ENCODE data around the gene ADAMTS13.
A peak's percentile ranks its signal among the peaks of the same experiment; 100 is the strongest.
"Not testable (repeated sequence)": the region's sequence is repeated elsewhere in the genome, so short reads cannot be mapped to it uniquely, and the experiment has no call there.

The ADAMTS13 gene

GRCh38 chr9:133421615-133422542 is at the start of gene ADAMTS13:
ADAMTS13 (plus strand) TSS chr9:133422367; CDS start chr9:133422444, 77 bp downstream.
- no peak for DNase-seq

- no peak for DNase-seq
These were observed 47.5 kb upstream of the ADAMTS13 start for GRCh38 chr9:133374612-133375115.

- peak; percentile 43 for DNase-seq
These were observed 46.9 kb upstream of the ADAMTS13 start for GRCh38 chr9:133375116-133375723.

GRCh38 chr9:133375724-133376654 is 46.2 kb upstream of the ADAMTS13 start, which contains the start of the genes STKLD1 and SURF4:
STKLD1 (plus strand) TSS chr9:133376366; CDS start chr9:133376474, 108 bp downstream.
SURF4 (minus strand) TSS chr9:133376060; CDS start chr9:133375969, 91 bp downstream.
- peak; percentile 93 for DNase-seq

- DNase-seq = not testable (repeated sequence)
These were observed 44.9 kb upstream of the ADAMTS13 start for GRCh38 chr9:133377280-133377679.

GRCh38 chr9:133377721-133378216 is 44.4 kb upstream of the ADAMTS13 start:
- DNase-seq = peak; percentile 67

GRCh38 chr9:133378408-133378962 is 43.7 kb upstream of the ADAMTS13 start:
- DNase-seq = no peak

- no peak for DNase-seq
These were observed 42.7 kb upstream of the ADAMTS13 start for GRCh38 chr9:133379153-133380086.

GRCh38 chr9:133380734-133381133 is 41.4 kb upstream of the ADAMTS13 start:
- DNase-seq = no peak

- DNase-seq = no peak
These were observed 39.5 kb upstream of the ADAMTS13 start for GRCh38 chr9:133382507-133383141.

GRCh38 chr9:133383438-133383837 is 38.7 kb upstream of the ADAMTS13 start:
- DNase-seq = no peak

GRCh38 chr9:133384736-133385321 is 37.3 kb upstream of the ADAMTS13 start:
- no peak for DNase-seq

- no peak for DNase-seq
These were observed 36.7 kb upstream of the ADAMTS13 start for GRCh38 chr9:133385452-133385851.

- DNase-seq = no peak
These were observed 35.8 kb upstream of the ADAMTS13 start for GRCh38 chr9:133386338-133386737.

GRCh38 chr9:133387680-133388079 is 34.5 kb upstream of the ADAMTS13 start:
- no peak for DNase-seq

GRCh38 chr9:133389025-133389557 is 33.1 kb upstream of the ADAMTS13 start:
- DNase-seq = no peak

- no peak for DNase-seq
These were observed 32.6 kb upstream of the ADAMTS13 start for GRCh38 chr9:133389562-133389961.

GRCh38 chr9:133390713-133391112 is 31.5 kb upstream of the ADAMTS13 start:
- no peak for DNase-seq

GRCh38 chr9:133391449-133391848 is 30.7 kb upstream of the ADAMTS13 start:
- DNase-seq = not testable (repeated sequence)

- DNase-seq = not testable (repeated sequence)
These were observed 29.9 kb upstream of the ADAMTS13 start for GRCh38 chr9:133392308-133392707.
